Keratinocyte (primary cell): ENCODE results near the gene MED12L. TPM values are rescaled to one million over a fixed set of nuclear protein-coding genes. Genes with fewer than 3 reads are reported as not detected.

Experiments used
- DNase-seq: peaks from one replicate; pipeline ENCODE4 v3.0.0-alpha.2; 2011; ENCODE audit warnings: low read depth, missing footprints, low spot score
- FAIRE-seq: peaks from 2 replicates; lab custom pipeline; 2011; peaks lifted over from hg19 to GRCh38; lab: Jason Lieb, UNC
- H2AFZ ChIP-seq: 2 replicates; pipeline ENCODE4 v1.6.0; 2012; ENCODE audit warnings: low read length, control low read depth, inconsistent platforms; ENCODE audit not compliant: control insufficient read depth
- H3K27ac ChIP-seq: 2 replicates; pipeline ENCODE4 v1.5.1; 2011; ENCODE audit warnings: low read length; ENCODE audit not compliant: control insufficient read depth, insufficient read depth
- H3K27me3 ChIP-seq: 3 replicates; pipeline ENCODE4 v1.6.0; 2011; ENCODE audit warnings: low read length; ENCODE audit not compliant: control insufficient read depth, insufficient read depth; ENCODE audit errors: extremely low read depth
- H3K36me3 ChIP-seq, 2 experiments: 2 replicates in 1 of 2; 3 replicates in 1 of 2; pipeline ENCODE4 v1.5.1; 2011; ENCODE audit warnings: low read length in 2 of 2, mild to moderate bottlenecking in 1 of 2; ENCODE audit not compliant: control insufficient read depth in 2 of 2, insufficient read depth in 2 of 2; ENCODE audit errors: extremely low read depth in 1 of 2
- H3K4me1 ChIP-seq: 3 replicates; pipeline ENCODE4 v1.5.1; 2011; ENCODE audit warnings: low read length; ENCODE audit not compliant: control insufficient read depth, insufficient read depth; ENCODE audit errors: extremely low read depth
- H3K4me2 ChIP-seq: 3 replicates; pipeline ENCODE4 v1.6.0; 2011; ENCODE audit warnings: low read depth, low read length; ENCODE audit not compliant: control insufficient read depth, insufficient read depth; ENCODE audit errors: extremely low read depth
- H3K4me3 ChIP-seq, 3 experiments: fragments of 200-600 bp in 1 of 3; sonication (generic) in 1 of 3; 2 replicates in 2 of 3; 3 replicates in 1 of 3; pipeline ENCODE4 v1.5.1; 2011 to 2016; ENCODE audit warnings: low read length in 3 of 3, mild to moderate bottlenecking in 3 of 3, control low read depth in 2 of 3, inconsistent platforms in 1 of 3, low read depth in 1 of 3, mixed read lengths in 1 of 3, mixed run types in 1 of 3, moderate library complexity in 1 of 3; ENCODE audit not compliant: control insufficient read depth in 2 of 3, insufficient read depth in 2 of 3; ENCODE audit errors: extremely low read depth in 1 of 3
- H3K79me2 ChIP-seq: 2 replicates; pipeline ENCODE4 v1.6.0; 2012; ENCODE audit warnings: low read length; ENCODE audit not compliant: control insufficient read depth, insufficient read depth
- H3K9ac ChIP-seq: 3 replicates; pipeline ENCODE4 v1.6.0; 2011; ENCODE audit warnings: low read length; ENCODE audit not compliant: control insufficient read depth, insufficient read depth; ENCODE audit errors: extremely low read depth
- H3K9me1 ChIP-seq: 3 replicates; pipeline ENCODE4 v1.6.0; 2011; ENCODE audit warnings: low read length; ENCODE audit not compliant: control insufficient read depth, insufficient read depth; ENCODE audit errors: extremely low read depth
- H3K9me3 ChIP-seq: 2 replicates; pipeline ENCODE4 v1.5.1; 2012; ENCODE audit warnings: low read depth, low read length; ENCODE audit not compliant: control insufficient read depth
- H4K20me1 ChIP-seq: 3 replicates; pipeline ENCODE4 v1.6.0; 2011; ENCODE audit warnings: low read length; ENCODE audit not compliant: control insufficient read depth, insufficient read depth; ENCODE audit errors: extremely low read depth
- EZH2 ChIP-seq: IDR thresholded peaks from one replicate; pipeline ENCODE4 v1.6.1; 2012; ENCODE audit warnings: inconsistent platforms, mild to moderate bottlenecking, low read length, moderate library complexity
- dilution Hi-C: fragments of 300-500 bp; cut with MboI; formaldehyde crosslinking; loops from one replicate; pipeline ENCODE4 v1.7.0; 2020; ENCODE audit warnings: low sequenced_read_pairs; ENCODE audit not compliant: extremely low pct_ligation_motif_present
- polyA plus RNA-seq, 5 experiments: library from polyadenylated mRNA; depleted of rRNA in 3 of 5; stranded (reverse) in 3 of 5; stranded (forward) in 1 of 5; unstranded in 1 of 5; fragments of >200 nt; gene quantifications; 1 replicate in 1 of 5; 2 replicates in 3 of 5; 3 replicates in 1 of 5; pipeline versions ENCODE4 v1.2.1 to v1.2.3, GENCODE V29; 2011 to 2012; ENCODE audit warnings: missing spikeins in 2 of 5, low read depth in 1 of 5, low replicate concordance in 1 of 5
- TF ChIP-seq, protein P1 (sequence below), 3 experiments: IDR thresholded peaks in 1 of 3; conservative IDR thresholded peaks in 1 of 3; optimal IDR thresholded peaks in 1 of 3; 2 replicates in 2 of 3; 3 replicates in 1 of 3; pipeline versions ENCODE3 to v1.5.1; 2011; ENCODE audit warnings: low read length in 3 of 3, mild to moderate bottlenecking in 3 of 3, moderate library complexity in 2 of 3, control low read depth in 1 of 3, inconsistent platforms in 1 of 3; ENCODE audit not compliant: insufficient read depth in 2 of 3; ENCODE audit errors: extremely low read depth in 1 of 3

The MED12L gene
- polyA plus RNA-seq, 1 donor (not counting 4 experiments of a cell fraction or from before 2014, with no cell fraction given) = 0.04 TPM

DNA sequence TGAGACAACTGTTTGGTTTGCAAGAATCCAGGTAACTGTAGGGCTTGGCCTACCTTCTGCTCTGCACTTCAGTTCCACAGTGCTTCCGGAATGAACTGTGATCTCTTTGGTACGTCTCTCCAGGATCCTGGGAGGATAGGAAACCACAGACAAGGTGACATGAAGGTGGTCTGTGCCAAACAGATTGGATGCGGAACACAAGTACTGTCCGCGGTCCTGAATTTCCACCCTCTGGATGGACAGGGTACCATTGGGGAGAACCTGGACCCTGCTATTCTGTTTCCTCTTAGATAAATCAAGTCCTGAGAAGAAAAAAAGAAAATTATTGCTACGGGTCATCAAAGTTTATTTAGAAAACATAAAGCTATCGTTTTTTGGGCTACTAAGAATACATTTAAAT is 358.1 kb downstream of the MED12L start:
- Histone ChIP-seq H2AFZ (no peak overlapping the region), H3K9ac (no peak overlapping the region), H3K4me1 (no peaks in the 10 kb centered on the region), H3K4me3 (no peak overlapping the region), H3K9me1 (no peaks in the 10 kb centered on the region), H3K27me3 (no peaks in the 10 kb centered on the region), H3K4me2 (no peak overlapping the region), H3K9me3 (no peaks in the 10 kb centered on the region), H3K27ac (no peak overlapping the region), H3K79me2 (no peaks in the 10 kb centered on the region), H4K20me1 (no peaks in the 10 kb centered on the region), H3K36me3 (no peaks in the 10 kb centered on the region)
- DNase-seq (no peak), FAIRE-seq (no peak)
- TF ChIP-seq EZH2 = no peak
- TF ChIP-seq, protein P1, sequence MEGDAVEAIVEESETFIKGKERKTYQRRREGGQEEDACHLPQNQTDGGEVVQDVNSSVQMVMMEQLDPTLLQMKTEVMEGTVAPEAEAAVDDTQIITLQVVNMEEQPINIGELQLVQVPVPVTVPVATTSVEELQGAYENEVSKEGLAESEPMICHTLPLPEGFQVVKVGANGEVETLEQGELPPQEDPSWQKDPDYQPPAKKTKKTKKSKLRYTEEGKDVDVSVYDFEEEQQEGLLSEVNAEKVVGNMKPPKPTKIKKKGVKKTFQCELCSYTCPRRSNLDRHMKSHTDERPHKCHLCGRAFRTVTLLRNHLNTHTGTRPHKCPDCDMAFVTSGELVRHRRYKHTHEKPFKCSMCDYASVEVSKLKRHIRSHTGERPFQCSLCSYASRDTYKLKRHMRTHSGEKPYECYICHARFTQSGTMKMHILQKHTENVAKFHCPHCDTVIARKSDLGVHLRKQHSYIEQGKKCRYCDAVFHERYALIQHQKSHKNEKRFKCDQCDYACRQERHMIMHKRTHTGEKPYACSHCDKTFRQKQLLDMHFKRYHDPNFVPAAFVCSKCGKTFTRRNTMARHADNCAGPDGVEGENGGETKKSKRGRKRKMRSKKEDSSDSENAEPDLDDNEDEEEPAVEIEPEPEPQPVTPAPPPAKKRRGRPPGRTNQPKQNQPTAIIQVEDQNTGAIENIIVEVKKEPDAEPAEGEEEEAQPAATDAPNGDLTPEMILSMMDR (optimal IDR thresholded peaks at IDR 0.05 in 1 of 3, IDR thresholded peaks at IDR 0.05 in 1 of 3, conservative IDR thresholded peaks at IDR 0.05 in 1 of 3; ENCODE audit: extremely low read depth in 1 of 3, insufficient read depth in 2 of 3, low read length in 3 of 3) = no peak
- dilution Hi-C loops = no loop called here

DNA sequence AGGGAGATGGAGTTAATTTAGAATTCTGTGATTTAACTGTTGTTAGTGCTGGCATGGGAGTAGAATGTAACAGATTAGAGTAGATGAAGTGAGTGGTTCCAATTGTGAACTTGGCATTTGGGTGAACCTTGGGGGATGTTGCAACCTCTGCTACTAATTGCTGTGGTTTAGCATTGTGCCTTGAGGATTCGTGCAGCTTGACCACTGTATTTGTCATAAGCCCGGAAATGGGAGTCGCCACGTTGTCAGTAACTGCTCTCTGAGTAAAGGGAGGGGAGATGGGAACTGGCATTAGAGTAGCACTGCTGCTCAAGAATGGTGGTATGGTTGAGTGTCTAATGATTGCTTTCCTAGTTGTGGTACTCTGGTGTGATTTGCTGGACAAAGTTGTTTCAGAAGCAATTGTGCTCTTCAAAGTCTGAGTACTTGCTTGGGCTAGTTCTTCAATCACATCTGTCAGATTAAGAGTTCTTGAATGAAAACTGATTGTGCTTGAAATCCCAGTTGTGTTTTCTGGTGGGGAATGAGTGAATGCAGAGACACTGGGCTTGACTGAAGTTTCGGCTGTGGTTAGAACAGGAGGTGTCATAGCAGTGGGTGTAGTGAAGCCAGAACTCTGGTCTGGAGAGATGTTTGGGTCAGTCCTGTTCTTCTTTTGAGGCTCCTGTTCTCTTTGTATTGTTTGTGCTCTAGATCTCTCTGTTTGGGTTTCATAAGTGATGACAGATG is 360.0 kb downstream of the MED12L start:
- Histone ChIP-seq H3K4me1 (no peaks in the 10 kb centered on the region), H3K79me2 (no peaks in the 10 kb centered on the region), H3K36me3 (no peaks in the 10 kb centered on the region), H3K9me3 (no peaks in the 10 kb centered on the region), H3K27ac (no peak overlapping the region), H3K9ac (no peak overlapping the region), H4K20me1 (no peaks in the 10 kb centered on the region), H3K27me3 (no peaks in the 10 kb centered on the region), H2AFZ (no peak overlapping the region), H3K4me2 (no peak overlapping the region), H3K9me1 (no peaks in the 10 kb centered on the region), H3K4me3 (no peak overlapping the region)
- dilution Hi-C loops = no loop called here
- DNase-seq = no peak
- FAIRE-seq = no peak
- TF ChIP-seq, protein P1 (optimal IDR thresholded peaks at IDR 0.05 in 1 of 3, IDR thresholded peaks at IDR 0.05 in 1 of 3, conservative IDR thresholded peaks at IDR 0.05 in 1 of 3; ENCODE audit: extremely low read depth in 1 of 3, insufficient read depth in 2 of 3, low read length in 3 of 3) = no peak
- TF ChIP-seq EZH2 = no peak
